Thyroid gland (tissue), 4 donors: Measurements from ENCODE around the gene GRM4. TPM values are rescaled to one million over a fixed set of nuclear protein-coding genes. Genes with fewer than 3 reads are reported as not detected.

Experiments
- DNase-seq, 2 donors: peaks; one replicate each; pipeline ENCODE4 v3.0.0-alpha.2; 2019
- H3K27ac ChIP-seq, 3 donors: fragments of 200-600 bp; sonication (generic); 1 replicate in 2 of 3; 2 replicates in 1 of 3; pipeline ENCODE4 v1.5.1; 2016 to 2019; ENCODE audit warnings: mild to moderate bottlenecking in 1 of 3, moderate library complexity in 1 of 3
- H3K27me3 ChIP-seq: fragments of 200-600 bp; sonication (generic); one replicate; pipeline ENCODE4 v1.5.1; 2019
- H3K36me3 ChIP-seq, 2 donors: fragments of 200-600 bp; sonication (generic); one replicate each; pipeline ENCODE4 v1.5.1; 2016 to 2019
- H3K4me1 ChIP-seq, 2 donors: fragments of 200-600 bp; sonication (generic); one replicate each; pipeline ENCODE4 v1.5.1; 2017 to 2019
- H3K4me3 ChIP-seq, 3 donors: fragments of 200-600 bp; sonication (generic); replicated peaks in 1 of 3; 1 replicate in 2 of 3; 2 replicates in 1 of 3; pipeline ENCODE4 v1.5.1; 2016; ENCODE audit warnings: mild to moderate bottlenecking in 1 of 3
- H3K9me3 ChIP-seq: fragments of 200-600 bp; sonication (generic); one replicate; pipeline ENCODE4 v1.5.1; 2017
- POLR2A ChIP-seq, 2 donors: fragments of 450-650 bp; IDR thresholded peaks; one replicate each; pipeline ENCODE4 v1.6.1; 2017; ENCODE audit warnings: antibody characterized with exemption in 2 of 2, mild to moderate bottlenecking in 2 of 2, moderate library complexity in 1 of 2
- WGBS, 2 donors: methylation state at CpG; one replicate each; pipeline ENCODE4 v1.1.5; 2017; 5-methylcytosine and 5-hydroxymethylcytosine counted together
- intact Hi-C: fragments of 100-400 bp; cut with DNase I; formaldehyde crosslinking; loops from one replicate; pipeline ENCODE4 v1.15.1; 2023
- total RNA-seq, 4 donors: library from RNA; depleted of rRNA; stranded (reverse); fragments of >200 nt; gene quantifications; one replicate each; pipeline ENCODE4 v1.2.3, GENCODE V29; 2016
- TF ChIP-seq, protein P1 (sequence below), 6 experiments: fragments of 200-600 bp in 3 of 6; fragments of 450-650 bp in 3 of 6; sonication (generic) in 3 of 6; IDR thresholded peaks; one replicate each; pipeline ENCODE4 v1.5.1; 2016 to 2019; ENCODE audit warnings: antibody characterized with exemption in 6 of 6, mild to moderate bottlenecking in 2 of 6, inconsistent platforms in 1 of 6, moderate library complexity in 1 of 6

Gene GRM4
- total RNA-seq, 4 donors from 2014 or later, result under 0.01 TPM; not detected in 3

GRCh38 chr6:34094474-34095135 is 51.3 kb downstream of the GRM4 start:
- Histone ChIP-seq H3K27ac (peak overlapping the region; percentile 69 to 87 (median 83)), H3K4me1 (peaks cover 13 to 31% of the 10 kb centered on the region in 2 donors), H3K27me3 (no peaks in the 10 kb centered on the region), H3K36me3 (no peaks in the 10 kb centered on the region), H3K4me3 (no peak overlapping the region), H3K9me3 (no peaks in the 10 kb centered on the region)
- peak; percentile 86 to 88 for DNase-seq
- intact Hi-C loops, result no loop called here
- 7 to 13% methylated on average over 10 to 11 of the region's 12 CpGs for WGBS, 2 donors
- no peak for TF ChIP-seq POLR2A (IDR thresholded peaks at IDR 0.05)
- TF ChIP-seq, protein P1, sequence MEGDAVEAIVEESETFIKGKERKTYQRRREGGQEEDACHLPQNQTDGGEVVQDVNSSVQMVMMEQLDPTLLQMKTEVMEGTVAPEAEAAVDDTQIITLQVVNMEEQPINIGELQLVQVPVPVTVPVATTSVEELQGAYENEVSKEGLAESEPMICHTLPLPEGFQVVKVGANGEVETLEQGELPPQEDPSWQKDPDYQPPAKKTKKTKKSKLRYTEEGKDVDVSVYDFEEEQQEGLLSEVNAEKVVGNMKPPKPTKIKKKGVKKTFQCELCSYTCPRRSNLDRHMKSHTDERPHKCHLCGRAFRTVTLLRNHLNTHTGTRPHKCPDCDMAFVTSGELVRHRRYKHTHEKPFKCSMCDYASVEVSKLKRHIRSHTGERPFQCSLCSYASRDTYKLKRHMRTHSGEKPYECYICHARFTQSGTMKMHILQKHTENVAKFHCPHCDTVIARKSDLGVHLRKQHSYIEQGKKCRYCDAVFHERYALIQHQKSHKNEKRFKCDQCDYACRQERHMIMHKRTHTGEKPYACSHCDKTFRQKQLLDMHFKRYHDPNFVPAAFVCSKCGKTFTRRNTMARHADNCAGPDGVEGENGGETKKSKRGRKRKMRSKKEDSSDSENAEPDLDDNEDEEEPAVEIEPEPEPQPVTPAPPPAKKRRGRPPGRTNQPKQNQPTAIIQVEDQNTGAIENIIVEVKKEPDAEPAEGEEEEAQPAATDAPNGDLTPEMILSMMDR (IDR thresholded peaks at IDR 0.05), result no peak

- no peak overlapping the region for H3K4me3 ChIP-seq
- peaks cover 13 to 31% of the 10 kb centered on the region in 2 donors for H3K4me1 ChIP-seq
- intact Hi-C loops, result no loop called here
- no peaks in the 10 kb centered on the region for H3K27me3 ChIP-seq
- WGBS, 2 donors, result 16 to 22% methylated on average over 4 of the region's 4 CpGs
- peak in 1 of 2 donors; percentile 53 for DNase-seq
- no peaks in the 10 kb centered on the region for H3K9me3 ChIP-seq
- TF ChIP-seq POLR2A (IDR thresholded peaks at IDR 0.05), result no peak
- TF ChIP-seq, protein P1 (IDR thresholded peaks at IDR 0.05), result no peak
- H3K36me3 ChIP-seq, result no peaks in the 10 kb centered on the region
- H3K27ac ChIP-seq, result peak overlapping the region; percentile 39 to 83 (median 69)
Measured at GRCh38 chr6:34093854-34094430, 51.9 kb downstream of the GRM4 start.

GRCh38 chr6:34093206-34093605 is 52.7 kb downstream of the GRM4 start:
- TF ChIP-seq POLR2A (IDR thresholded peaks at IDR 0.05), result no peak
- TF ChIP-seq, protein P1 (IDR thresholded peaks at IDR 0.05), result no peak
- H3K27ac ChIP-seq, result no peak overlapping the region
- intact Hi-C loops, result no loop called here
- no peak for DNase-seq
- H3K9me3 ChIP-seq, result no peaks in the 10 kb centered on the region
- H3K27me3 ChIP-seq, result no peaks in the 10 kb centered on the region
- WGBS, 2 donors, result 83 to 84% methylated on average over 6 of the region's 6 CpGs
- no peak overlapping the region for H3K4me3 ChIP-seq
- no peaks in the 10 kb centered on the region for H3K36me3 ChIP-seq
- H3K4me1 ChIP-seq, result peaks cover 13 to 31% of the 10 kb centered on the region in 2 donors

GRCh38 chr6:34092631-34093030 is 53.3 kb downstream of the GRM4 start:
- H3K9me3 ChIP-seq, result no peaks in the 10 kb centered on the region
- H3K27me3 ChIP-seq, result no peaks in the 10 kb centered on the region
- no peak for DNase-seq
- peaks cover 13 to 31% of the 10 kb centered on the region in 2 donors for H3K4me1 ChIP-seq
- H3K4me3 ChIP-seq, result no peak overlapping the region
- no peak overlapping the region for H3K27ac ChIP-seq
- no peaks in the 10 kb centered on the region for H3K36me3 ChIP-seq
- intact Hi-C loops, result no loop called here
- TF ChIP-seq, protein P1 (IDR thresholded peaks at IDR 0.05), result no peak
- TF ChIP-seq POLR2A (IDR thresholded peaks at IDR 0.05), result no peak
- 88 to 92% methylated on average over 7 to 10 of the region's 10 CpGs for WGBS, 2 donors

GRCh38 chr6:34090935-34091334 is 55.0 kb downstream of the GRM4 start:
- Histone ChIP-seq H3K9me3 (no peaks in the 10 kb centered on the region), H3K4me1 (peaks cover 13 to 31% of the 10 kb centered on the region in 2 donors), H3K27me3 (no peaks in the 10 kb centered on the region), H3K27ac (no peak overlapping the region), H3K4me3 (no peak overlapping the region), H3K36me3 (no peaks in the 10 kb centered on the region)
- no peak for DNase-seq
- TF ChIP-seq, protein P1 (IDR thresholded peaks at IDR 0.05), result no peak
- TF ChIP-seq POLR2A (IDR thresholded peaks at IDR 0.05), result no peak
- 74 to 80% methylated on average over 5 of the region's 5 CpGs for WGBS, 2 donors
- intact Hi-C loops, result no loop called here
